Ovary (tissue), 9 donors: Measurements from ENCODE around the gene CDNF. TPM values are rescaled to one million over a fixed set of nuclear protein-coding genes. Genes with fewer than 3 reads are reported as not detected.
"Not testable (repeated sequence)": the region's sequence is repeated elsewhere in the genome, so short reads cannot be mapped to it uniquely, and the experiment has no call there.

Source experiments
- DNase-seq, 5 donors: peaks; one replicate each; pipeline ENCODE4 v3.0.0-alpha.2; 2019 to 2020
- H3K27ac ChIP-seq, 2 donors: fragments of 200-600 bp; one replicate each; pipeline versions ENCODE4 v1.5.1 to v1.8.0; 2019 to 2022
- H3K27me3 ChIP-seq: fragments of 200-600 bp; one replicate; pipeline ENCODE4 v1.8.0; 2022
- H3K36me3 ChIP-seq: fragments of 200-600 bp; sonication (generic); one replicate; pipeline ENCODE4 v1.5.1; 2019
- H3K4me1 ChIP-seq: one replicate; pipeline ENCODE4 v1.8.1; 2013; ENCODE audit warnings: mild to moderate bottlenecking, moderate library complexity; ENCODE audit not compliant: insufficient read depth
- H3K4me3 ChIP-seq: fragments of 200-600 bp; sonication (generic); one replicate; pipeline ENCODE4 v1.5.1; 2017
- H3K9me3 ChIP-seq, 2 donors: fragments of 200-600 bp in 1 of 2; sonication (generic) in 1 of 2; one replicate each; pipeline versions ENCODE4 v1.5.1 to v1.8.1; 2013 to 2019; ENCODE audit warnings: mild to moderate bottlenecking in 1 of 2, moderate library complexity in 1 of 2
- EP300 ChIP-seq: sonication (generic); formaldehyde crosslinking; IDR thresholded peaks from one replicate; pipeline ENCODE4 v1.6.1; 2017; ENCODE audit warnings: antibody characterized with exemption
- POLR2A ChIP-seq: fragments of 450-650 bp; IDR thresholded peaks from one replicate; pipeline ENCODE4 v1.6.1; 2017; ENCODE audit warnings: antibody characterized with exemption, mild to moderate bottlenecking, moderate library complexity
- WGBS, 3 donors: extraction: QIAGEN DNeasy Blood & Tissue Kit in 1 of 3; methylation state at CpG; one replicate each; pipeline versions ENCODE4 v1.1.5 to v1.1.7; 2013 to 2017; 5-methylcytosine and 5-hydroxymethylcytosine counted together
- intact Hi-C, 4 donors: fragments of 100-400 bp; cut with DNase I; formaldehyde crosslinking; loops; one replicate each; pipeline versions ENCODE4 v1.11.0 to v1.15.1; 2022 to 2023
- polyA plus RNA-seq, 2 donors: library from polyadenylated mRNA; stranded (reverse); fragments of 200-250 nt in 1 of 2; fragments of 350-450 nt in 1 of 2; fragmentation: Illumina TruSeq in 1 of 2; extraction: RNeasy Lipid Tissue Mini Kit (QIAGEN cat#74804) in 1 of 2; gene quantifications; one replicate each; pipeline ENCODE4 v1.2.3, GENCODE V29; 2013 to 2014
- total RNA-seq, 7 donors: library from RNA; depleted of rRNA in 2 of 7; stranded (reverse); fragments of >200 nt in 2 of 7; fragmentation: NEBNext Ultra II Directional in 3 of 7; extraction: Animal tissue kit (Norgen Biotek cat#: 25700) in 3 of 7; gene quantifications; one replicate each; pipeline versions ENCODE4 v1.1.0 to v1.2.4, GENCODE V29; 2016 to 2023
- TF ChIP-seq, protein P1 (sequence below), 3 donors: fragments of 450-650 bp in 2 of 3; fragments of 200-600 bp in 1 of 3; IDR thresholded peaks; one replicate each; pipeline versions ENCODE4 v1.5.1 to v1.8.0; 2016 to 2022; ENCODE audit warnings: antibody characterized with exemption in 3 of 3, mild to moderate bottlenecking in 1 of 3
- donor health status: DM: no; HTN: no; CAD: no; lungs with moderate emphysema.
- donor health status: DM: no; HTN: no; CAD: no.
- donor health status: Bipolar disorder and iron deficiency.
- donor health status: DM: yes; HTN: yes; CAD: no.
- donor health status: DM: no; HTN: no; CAD: no.
- donor health status: DM: yes; HTN: yes; CAD: no.

The CDNF gene
- total and polyA plus RNA-seq, 9 donors, result 1.5 to 6.0 (median 3.5) TPM

DNA sequence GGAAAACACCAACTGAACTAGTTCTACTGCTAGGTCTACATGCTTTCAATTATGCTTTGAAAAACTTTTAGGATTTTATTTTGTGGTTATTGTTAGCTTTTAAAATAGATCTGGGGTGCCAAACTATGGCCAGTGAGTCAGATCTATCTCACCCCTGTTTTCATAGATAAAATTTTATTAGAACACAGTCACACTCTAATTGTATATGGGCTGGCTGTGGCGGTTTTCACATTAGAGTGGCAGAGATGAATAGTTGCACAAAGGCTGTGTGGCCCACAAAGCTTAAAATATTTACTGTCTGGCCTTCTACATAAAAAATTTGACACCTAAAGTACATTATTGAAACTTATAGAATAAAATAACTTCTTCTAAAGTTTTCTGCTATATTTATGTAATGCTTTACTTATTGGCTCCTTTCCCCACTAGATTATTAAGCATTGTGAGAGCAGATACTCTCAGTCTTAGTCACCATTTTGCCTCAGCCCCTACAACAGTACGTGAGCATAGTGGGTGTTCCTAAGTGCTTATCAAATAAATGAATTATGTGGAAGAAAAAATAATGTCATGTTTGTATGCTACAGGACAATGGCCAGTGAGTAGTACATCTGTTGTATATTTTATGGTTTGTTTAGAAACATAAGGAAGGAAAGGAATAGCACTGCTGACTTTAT lies 35.4 kb upstream of the CDNF start:
- Histone ChIP-seq H3K27me3 (no peaks in the 10 kb centered on the region), H3K27ac (no peak overlapping the region), H3K4me1 (no peaks in the 10 kb centered on the region), H3K9me3 (no peaks in the 10 kb centered on the region), H3K36me3 (no peaks in the 10 kb centered on the region), H3K4me3 (no peak overlapping the region)
- TF ChIP-seq EP300, result no peak
- intact Hi-C loops, result no loop called here
- DNase-seq, result no peak
- WGBS, 3 donors, result 57 to 68% (median 65%) methylated on average over 2 of the region's 2 CpGs

DNA sequence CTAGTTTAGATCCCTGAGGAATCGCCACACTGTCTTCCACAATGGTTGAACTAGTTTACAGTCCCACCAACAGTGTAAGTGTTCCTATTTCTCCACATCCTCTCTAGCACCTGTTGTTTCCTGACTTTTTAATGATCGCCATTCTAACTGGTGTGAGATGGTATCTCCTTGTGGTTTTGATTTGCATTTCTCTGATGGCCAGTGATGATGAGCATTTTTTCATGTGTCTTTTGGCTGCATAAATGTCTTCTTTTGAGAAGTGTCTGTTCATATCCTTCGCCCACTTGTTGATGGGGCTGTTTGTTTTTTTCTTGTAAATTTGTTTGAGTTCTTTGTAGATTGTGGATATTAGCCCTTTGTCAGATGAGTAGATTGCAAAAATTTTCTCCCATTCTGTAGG lies 27.0 kb upstream of the CDNF start:
- intact Hi-C loops, DNase-seq, H3K9me3 ChIP-seq, H3K36me3 ChIP-seq, H3K27me3 ChIP-seq, H3K27ac ChIP-seq, H3K4me3 ChIP-seq, H3K4me1 ChIP-seq: not testable (repeated sequence)
- WGBS, 3 donors, result 96 to 100% (median 96%) methylated on average over 3 of the region's 3 CpGs

DNA sequence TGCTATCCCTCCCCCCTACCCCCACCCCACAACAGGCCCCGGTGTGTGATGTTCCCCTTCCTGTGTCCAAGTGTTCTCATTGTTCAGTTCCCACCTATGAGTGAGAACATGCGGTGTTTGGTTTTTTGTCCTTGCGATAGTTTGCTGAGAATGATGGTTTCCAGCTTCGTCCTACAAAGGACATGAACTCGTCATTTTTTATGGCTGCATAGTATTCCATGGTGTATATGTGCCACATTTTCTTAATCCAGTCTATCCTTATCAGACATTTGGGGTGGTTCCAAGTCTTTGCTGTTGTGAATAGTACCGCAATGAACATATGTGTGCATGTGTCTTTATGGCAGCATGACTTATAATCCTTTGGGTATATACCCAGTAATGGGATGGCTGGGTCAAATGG lies 26.6 kb upstream of the CDNF start:
- H3K27me3 ChIP-seq, H3K4me3 ChIP-seq, DNase-seq, H3K9me3 ChIP-seq, H3K36me3 ChIP-seq, intact Hi-C loops, H3K27ac ChIP-seq, H3K4me1 ChIP-seq: not testable (repeated sequence)
- WGBS, 3 donors, result 97 to 98% (median 98%) methylated on average over 6 of the region's 6 CpGs

DNA sequence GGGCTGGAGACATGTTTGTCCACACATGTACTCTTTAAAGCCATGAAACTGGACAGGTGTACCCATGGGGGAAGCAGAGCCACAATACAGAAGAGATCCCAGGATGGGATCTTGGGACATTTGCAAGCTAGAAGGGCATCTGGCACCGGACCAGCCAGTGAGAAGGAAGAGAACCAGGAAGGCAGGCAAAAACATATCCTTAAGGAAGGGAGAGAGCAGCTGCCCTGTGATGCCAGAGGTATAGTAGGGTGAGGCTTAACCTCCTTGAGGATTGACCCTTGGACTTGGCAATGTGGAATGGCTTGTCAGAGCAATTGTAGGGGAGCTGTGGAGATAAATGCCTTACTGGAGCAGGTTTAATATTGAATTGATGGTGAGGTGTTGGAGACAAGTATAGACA lies 23.0 kb upstream of the CDNF start:
- 91 to 100% (median 100%) methylated on average over 1 of the region's 1 CpG for WGBS, 3 donors
- intact Hi-C loops, result no loop called here
- no peak overlapping the region for H3K27ac ChIP-seq
- no peaks in the 10 kb centered on the region for H3K4me1 ChIP-seq
- no peaks in the 10 kb centered on the region for H3K27me3 ChIP-seq
- TF ChIP-seq, protein P1, sequence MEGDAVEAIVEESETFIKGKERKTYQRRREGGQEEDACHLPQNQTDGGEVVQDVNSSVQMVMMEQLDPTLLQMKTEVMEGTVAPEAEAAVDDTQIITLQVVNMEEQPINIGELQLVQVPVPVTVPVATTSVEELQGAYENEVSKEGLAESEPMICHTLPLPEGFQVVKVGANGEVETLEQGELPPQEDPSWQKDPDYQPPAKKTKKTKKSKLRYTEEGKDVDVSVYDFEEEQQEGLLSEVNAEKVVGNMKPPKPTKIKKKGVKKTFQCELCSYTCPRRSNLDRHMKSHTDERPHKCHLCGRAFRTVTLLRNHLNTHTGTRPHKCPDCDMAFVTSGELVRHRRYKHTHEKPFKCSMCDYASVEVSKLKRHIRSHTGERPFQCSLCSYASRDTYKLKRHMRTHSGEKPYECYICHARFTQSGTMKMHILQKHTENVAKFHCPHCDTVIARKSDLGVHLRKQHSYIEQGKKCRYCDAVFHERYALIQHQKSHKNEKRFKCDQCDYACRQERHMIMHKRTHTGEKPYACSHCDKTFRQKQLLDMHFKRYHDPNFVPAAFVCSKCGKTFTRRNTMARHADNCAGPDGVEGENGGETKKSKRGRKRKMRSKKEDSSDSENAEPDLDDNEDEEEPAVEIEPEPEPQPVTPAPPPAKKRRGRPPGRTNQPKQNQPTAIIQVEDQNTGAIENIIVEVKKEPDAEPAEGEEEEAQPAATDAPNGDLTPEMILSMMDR (IDR thresholded peaks at IDR 0.05), result no peak
- TF ChIP-seq EP300 (no peak), POLR2A (no peak)
- H3K9me3 ChIP-seq, result no peaks in the 10 kb centered on the region
- no peaks in the 10 kb centered on the region for H3K36me3 ChIP-seq
- no peak for DNase-seq
- no peak overlapping the region for H3K4me3 ChIP-seq

DNA sequence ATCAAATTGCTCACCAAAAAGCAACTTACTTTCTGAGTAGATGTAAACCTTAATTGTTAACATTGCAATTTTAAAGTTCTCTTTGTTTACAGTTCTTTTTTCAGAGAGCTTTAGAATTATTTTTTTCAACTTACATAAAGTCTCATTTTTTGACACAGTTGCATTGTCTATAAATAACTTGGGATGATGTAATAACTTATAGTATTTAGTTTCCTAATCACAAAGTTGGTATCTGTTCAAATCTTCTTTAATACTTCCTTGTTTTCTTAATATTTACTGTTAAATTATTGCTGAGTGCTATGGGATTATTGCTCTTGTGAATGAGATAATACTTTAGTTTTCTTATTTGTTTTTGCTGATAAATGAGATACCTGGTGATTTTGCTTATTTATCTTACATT lies 21.9 kb upstream of the CDNF start:
- Histone ChIP-seq H3K27me3 (no peaks in the 10 kb centered on the region), H3K27ac (no peak overlapping the region), H3K4me1 (no peaks in the 10 kb centered on the region), H3K9me3 (no peaks in the 10 kb centered on the region), H3K36me3 (no peaks in the 10 kb centered on the region), H3K4me3 (no peak overlapping the region)
- DNase-seq, result no peak
- TF ChIP-seq POLR2A (no peak), EP300 (no peak)
- TF ChIP-seq, protein P1 (IDR thresholded peaks at IDR 0.05), result no peak
- intact Hi-C loops, result no loop called here

DNA sequence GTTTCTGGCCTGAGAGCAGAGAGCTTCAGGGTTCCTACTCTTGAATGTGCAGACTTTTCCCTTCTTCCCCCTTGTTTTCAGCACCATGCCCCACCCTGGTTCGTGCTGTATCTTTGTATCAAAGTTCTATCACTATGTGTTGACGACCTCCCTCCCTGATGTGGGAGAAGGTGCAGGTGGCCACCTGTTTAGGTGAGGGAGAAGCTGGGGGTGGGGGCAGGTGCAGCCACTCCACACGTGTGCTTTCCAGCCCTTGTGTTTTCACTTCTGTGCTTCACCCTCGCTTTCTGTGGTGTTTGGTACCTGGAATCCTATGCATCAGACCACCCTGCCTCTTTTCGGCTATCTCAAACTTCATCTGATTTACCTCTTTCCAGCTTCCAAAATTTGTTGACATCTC lies 21.2 kb upstream of the CDNF start:
- intact Hi-C loops, result no loop called here
- Histone ChIP-seq H3K4me1 (no peaks in the 10 kb centered on the region), H3K9me3 (no peaks in the 10 kb centered on the region), H3K27ac (no peak overlapping the region), H3K27me3 (no peaks in the 10 kb centered on the region), H3K4me3 (no peak overlapping the region), H3K36me3 (no peaks in the 10 kb centered on the region)
- TF ChIP-seq, protein P1 (IDR thresholded peaks at IDR 0.05), result no peak
- TF ChIP-seq EP300 (no peak), POLR2A (no peak)
- no peak for DNase-seq
- 82 to 88% (median 82%) methylated on average over 5 of the region's 5 CpGs for WGBS, 3 donors
